ENCODE data around the gene NTNG1. TPM values are rescaled to one million over a fixed set of nuclear protein-coding genes. Genes with fewer than 3 reads are reported as not detected.

Gene NTNG1
- total and polyA plus RNA-seq, 11 donors: 4.6 TPM; not detected in 10

GRCh38 chr1:107096690-107097089 is 44.1 kb upstream of the NTNG1 start:
- Histone ChIP-seq H3K4me3 (no peak overlapping the region), H3K9me3 (no peaks in the 10 kb centered on the region), H3K4me1 (no peaks in the 10 kb centered on the region), H3K27me3 (no peaks in the 10 kb centered on the region), H3K27ac (no peak overlapping the region), H3K36me3 (no peaks in the 10 kb centered on the region)
- 34 to 47% (median 38%) methylated on average over 2 of the region's 2 CpGs for WGBS, 4 donors
- intact Hi-C loops (cut with DNase I): no loop called here
- ATAC-seq: no peak
- TF ChIP-seq POLR2A (IDR thresholded peaks at IDR 0.05): no peak
- no peak for TF ChIP-seq CTCF (IDR thresholded peaks at IDR 0.05)
- DNase-seq: no peak

DNA sequence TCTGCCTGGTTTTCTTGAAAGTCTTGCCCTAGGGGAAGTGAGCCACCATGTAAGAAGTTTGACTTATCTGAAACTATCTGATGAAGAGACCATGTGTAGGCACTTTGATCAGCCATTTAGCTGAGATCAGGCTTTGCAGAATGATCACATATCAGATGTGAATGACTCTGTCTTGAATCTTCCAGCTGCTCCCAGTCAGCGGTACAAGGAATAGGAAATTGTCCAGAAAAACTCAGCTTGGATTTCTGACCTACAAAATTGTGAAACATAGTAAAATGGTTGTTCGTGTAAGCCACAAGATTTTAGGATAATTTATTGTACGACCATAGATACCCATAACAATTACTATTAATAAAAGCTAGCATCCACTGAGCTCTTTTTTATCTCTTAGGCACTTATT is 41.9 kb upstream of the NTNG1 start:
- Histone ChIP-seq H3K9me3 (no peaks in the 10 kb centered on the region), H3K4me1 (no peaks in the 10 kb centered on the region), H3K27me3 (no peaks in the 10 kb centered on the region), H3K36me3 (no peaks in the 10 kb centered on the region), H3K27ac (no peak overlapping the region), H3K4me3 (no peak overlapping the region)
- no peak for DNase-seq
- intact Hi-C loops (cut with DNase I): no loop called here
- WGBS, 4 donors: 75 to 81% (median 77%) methylated on average over 3 of the region's 3 CpGs
- TF ChIP-seq POLR2A (IDR thresholded peaks at IDR 0.05): no peak
- TF ChIP-seq CTCF (IDR thresholded peaks at IDR 0.05): no peak
- ATAC-seq: no peak

GRCh38 chr1:107100331-107100984 is 40.4 kb upstream of the NTNG1 start:
- ATAC-seq (no peak), DNase-seq (no peak)
- no peaks in the 10 kb centered on the region for H3K4me1 ChIP-seq
- H3K27ac ChIP-seq: no peak overlapping the region
- 69 to 79% (median 74%) methylated on average over 3 of the region's 3 CpGs for WGBS, 4 donors
- intact Hi-C loops (cut with DNase I): no loop called here
- TF ChIP-seq CTCF (IDR thresholded peaks at IDR 0.05) (no peak), POLR2A (IDR thresholded peaks at IDR 0.05) (no peak)
- H3K4me3 ChIP-seq: no peak overlapping the region
- no peaks in the 10 kb centered on the region for H3K27me3 ChIP-seq
- no peaks in the 10 kb centered on the region for H3K36me3 ChIP-seq
- no peaks in the 10 kb centered on the region for H3K9me3 ChIP-seq

GRCh38 chr1:107105914-107106313 is 34.9 kb upstream of the NTNG1 start:
- H3K4me1 ChIP-seq: no peaks in the 10 kb centered on the region
- H3K27me3 ChIP-seq: no peaks in the 10 kb centered on the region
- H3K4me3 ChIP-seq: no peak overlapping the region
- no peaks in the 10 kb centered on the region for H3K9me3 ChIP-seq
- TF ChIP-seq CTCF (IDR thresholded peaks at IDR 0.05) (no peak), POLR2A (IDR thresholded peaks at IDR 0.05) (no peak)
- ATAC-seq: no peak
- H3K36me3 ChIP-seq: no peaks in the 10 kb centered on the region
- no peak overlapping the region for H3K27ac ChIP-seq
- no peak for DNase-seq
- intact Hi-C loops (cut with DNase I): no loop called here
- 82 to 88% (median 85%) methylated on average over 3 of the region's 3 CpGs for WGBS, 4 donors
